Ovary (tissue), 9 donors: ENCODE data around the gene AUTS2. TPM values are rescaled to one million over a fixed set of nuclear protein-coding genes. Genes with fewer than 3 reads are reported as not detected.

Experiments
- DNase-seq, 5 donors: peaks; one replicate each; pipeline ENCODE4 v3.0.0-alpha.2; 2019 to 2020
- H3K27ac ChIP-seq, 2 donors: fragments of 200-600 bp; one replicate each; pipeline versions ENCODE4 v1.5.1 to v1.8.0; 2019 to 2022
- H3K27me3 ChIP-seq: fragments of 200-600 bp; one replicate; pipeline ENCODE4 v1.8.0; 2022
- H3K36me3 ChIP-seq: fragments of 200-600 bp; sonication (generic); one replicate; pipeline ENCODE4 v1.5.1; 2019
- H3K4me1 ChIP-seq: one replicate; pipeline ENCODE4 v1.8.1; 2013; ENCODE audit warnings: mild to moderate bottlenecking, moderate library complexity; ENCODE audit not compliant: insufficient read depth
- H3K4me3 ChIP-seq: fragments of 200-600 bp; sonication (generic); one replicate; pipeline ENCODE4 v1.5.1; 2017
- H3K9me3 ChIP-seq, 2 donors: fragments of 200-600 bp in 1 of 2; sonication (generic) in 1 of 2; one replicate each; pipeline versions ENCODE4 v1.5.1 to v1.8.1; 2013 to 2019; ENCODE audit warnings: mild to moderate bottlenecking in 1 of 2, moderate library complexity in 1 of 2
- CTCF ChIP-seq, 3 donors: fragments of 450-650 bp in 2 of 3; fragments of 200-600 bp in 1 of 3; IDR thresholded peaks; one replicate each; pipeline versions ENCODE4 v1.5.1 to v1.8.0; 2016 to 2022; ENCODE audit warnings: antibody characterized with exemption in 3 of 3, mild to moderate bottlenecking in 1 of 3
- EP300 ChIP-seq: sonication (generic); formaldehyde crosslinking; IDR thresholded peaks from one replicate; pipeline ENCODE4 v1.6.1; 2017; ENCODE audit warnings: antibody characterized with exemption
- POLR2A ChIP-seq: fragments of 450-650 bp; IDR thresholded peaks from one replicate; pipeline ENCODE4 v1.6.1; 2017; ENCODE audit warnings: antibody characterized with exemption, mild to moderate bottlenecking, moderate library complexity
- WGBS, 3 donors: extraction: QIAGEN DNeasy Blood & Tissue Kit in 1 of 3; methylation state at CpG; one replicate each; pipeline versions ENCODE4 v1.1.5 to v1.1.7; 2013 to 2017; 5-methylcytosine and 5-hydroxymethylcytosine counted together
- intact Hi-C, 4 donors: fragments of 100-400 bp; cut with DNase I; formaldehyde crosslinking; loops; one replicate each; pipeline versions ENCODE4 v1.11.0 to v1.15.1; 2022 to 2023
- polyA plus RNA-seq, 2 donors: library from polyadenylated mRNA; stranded (reverse); fragments of 200-250 nt in 1 of 2; fragments of 350-450 nt in 1 of 2; fragmentation: Illumina TruSeq in 1 of 2; extraction: RNeasy Lipid Tissue Mini Kit (QIAGEN cat#74804) in 1 of 2; gene quantifications; one replicate each; pipeline ENCODE4 v1.2.3, GENCODE V29; 2013 to 2014
- total RNA-seq, 7 donors: library from RNA; depleted of rRNA in 2 of 7; stranded (reverse); fragments of >200 nt in 2 of 7; fragmentation: NEBNext Ultra II Directional in 3 of 7; extraction: Animal tissue kit (Norgen Biotek cat#: 25700) in 3 of 7; gene quantifications; one replicate each; pipeline versions ENCODE4 v1.1.0 to v1.2.4, GENCODE V29; 2016 to 2023
- donor health status: DM: no; HTN: no; CAD: no; lungs with moderate emphysema.
- donor health status: DM: no; HTN: no; CAD: no.
- donor health status: Bipolar disorder and iron deficiency.
- donor health status: DM: yes; HTN: yes; CAD: no.
- donor health status: DM: no; HTN: no; CAD: no.
- donor health status: DM: yes; HTN: yes; CAD: no.

Gene AUTS2
- total and polyA plus RNA-seq, 9 donors = 18.3 to 60.9 (median 44.9) TPM

- H3K4me1 ChIP-seq = no peaks in the 10 kb centered on the region
- no peak for DNase-seq
- no peak overlapping the region for H3K27ac ChIP-seq
- H3K36me3 ChIP-seq = no peaks in the 10 kb centered on the region
- intact Hi-C loops = no loop called here
- no peak overlapping the region for H3K4me3 ChIP-seq
- no peaks in the 10 kb centered on the region for H3K27me3 ChIP-seq
- no peaks in the 10 kb centered on the region for H3K9me3 ChIP-seq
- no peak for TF ChIP-seq EP300
- no peak for TF ChIP-seq POLR2A
- TF ChIP-seq CTCF (IDR thresholded peaks at IDR 0.05) = no peak
Observed at GRCh38 chr7:70214071-70214470, 615.8 kb downstream of the AUTS2 start.

GRCh38 chr7:70215491-70215890 is 617.2 kb downstream of the AUTS2 start:
- intact Hi-C loops = no loop called here
- DNase-seq = no peak
- Histone ChIP-seq H3K27ac (no peak overlapping the region), H3K4me1 (no peaks in the 10 kb centered on the region), H3K27me3 (no peaks in the 10 kb centered on the region), H3K4me3 (no peak overlapping the region), H3K9me3 (no peaks in the 10 kb centered on the region), H3K36me3 (no peaks in the 10 kb centered on the region)
- no peak for TF ChIP-seq CTCF (IDR thresholded peaks at IDR 0.05)
- TF ChIP-seq POLR2A = no peak
- TF ChIP-seq EP300 = no peak
- 4 to 16% (median 7%) methylated on average over 1 of the region's 1 CpG for whole genome bisulfite sequencing, 3 donors

GRCh38 chr7:70217571-70217970 is 619.3 kb downstream of the AUTS2 start:
- Histone ChIP-seq H3K27ac (no peak overlapping the region), H3K9me3 (no peaks in the 10 kb centered on the region), H3K27me3 (no peaks in the 10 kb centered on the region), H3K4me1 (no peaks in the 10 kb centered on the region), H3K36me3 (no peaks in the 10 kb centered on the region), H3K4me3 (no peak overlapping the region)
- intact Hi-C loops = no loop called here
- no peak for TF ChIP-seq CTCF (IDR thresholded peaks at IDR 0.05)
- no peak for TF ChIP-seq POLR2A
- no peak for TF ChIP-seq EP300
- DNase-seq = no peak
- WGBS, 3 donors = 91 to 94% (median 94%) methylated on average over 3 of the region's 3 CpGs

GRCh38 chr7:70218006-70218405 is 619.7 kb downstream of the AUTS2 start:
- intact Hi-C loops = no loop called here

More at GRCh38 chr7:70218006-70218405, 619.7 kb downstream of the AUTS2 start:
- Histone ChIP-seq H3K27me3 (no peaks in the 10 kb centered on the region), H3K4me1 (no peaks in the 10 kb centered on the region), H3K36me3 (no peaks in the 10 kb centered on the region), H3K27ac (no peak overlapping the region), H3K9me3 (no peaks in the 10 kb centered on the region), H3K4me3 (no peak overlapping the region)
- 72 to 81% (median 76%) methylated on average over 3 of the region's 3 CpGs for WGBS, 3 donors
- TF ChIP-seq CTCF (IDR thresholded peaks at IDR 0.05) = no peak
- DNase-seq = no peak
